HepG2 (cell line): ENCODE results near the gene TBC1D12. TPM values are rescaled to one million over a fixed set of nuclear protein-coding genes. Genes with fewer than 3 reads are reported as not detected.

Experiments
- ATAC-seq: fragments of 200-7000 bp; cut with Tn5 transposase; 3 replicates; pipeline ENCODE4 v1.9.1; 2020; ENCODE audit warnings: mild to moderate bottlenecking, moderate library complexity
- BruUV-seq: library from RNA; stranded (reverse); fragments of 400-500 nt; replicated peaks from 2 replicates; lab custom pipeline; 2021; lab: Mats Ljungman, UMichigan
- CTCF ChIA-PET: fragments of 300-600 bp; formaldehyde crosslinking; extraction: SDS; loops from one replicate; lab custom pipeline; 2021; ENCODE audit warnings: low total read pairs, inconsistent platforms, low intra/inter-chr PET ratio; lab: Yijun Ruan, JAX
- POLR2A ChIA-PET: fragments of 350-600 bp; sonication (Branson Sonifier 250); formaldehyde crosslinking; loops from one replicate; lab custom pipeline; 2020; ENCODE audit warnings: antibody characterized with exemption, inconsistent platforms; lab: Yijun Ruan, JAX
- DNase-seq: peaks from one replicate; pipeline ENCODE4 v3.0.0-alpha.2; 2015; ENCODE audit warnings: low spot score
- FAIRE-seq: peaks from 3 replicates; lab custom pipeline; 2011; peaks lifted over from hg19 to GRCh38; lab: Jason Lieb, UNC
- H2AFZ ChIP-seq: one replicate; pipeline ENCODE4 v1.6.1; 2011; ENCODE audit warnings: low read length, inconsistent platforms
- H3K27ac ChIP-seq: fragments of 300-600 bp; 3 replicates; pipeline ENCODE4 v1.8.0; 2011; ENCODE audit warnings: mixed run types, mild to moderate bottlenecking, mixed read lengths, low read length, inconsistent platforms; ENCODE audit not compliant: insufficient read depth; ENCODE audit errors: extremely low read length
- H3K27me3 ChIP-seq, 2 experiments: fragments of 200-600 bp in 1 of 2; 2 replicates in 1 of 2; 3 replicates in 1 of 2; pipeline versions ENCODE4 v1.6.0 to v1.8.0; 2011; ENCODE audit warnings: low read length in 2 of 2, mild to moderate bottlenecking in 2 of 2, moderate library complexity in 2 of 2, inconsistent platforms in 1 of 2; ENCODE audit not compliant: insufficient read depth in 2 of 2, control insufficient read depth in 1 of 2
- H3K36me3 ChIP-seq, 2 experiments: fragments of 200-600 bp in 1 of 2; replicated peaks in 1 of 2; 2 replicates in 1 of 2; 3 replicates in 1 of 2; pipeline versions ENCODE4 v1.5.1 to v1.8.0; 2011; ENCODE audit warnings: low read length in 2 of 2, inconsistent platforms in 1 of 2; ENCODE audit not compliant: insufficient read depth in 2 of 2, control insufficient read depth in 1 of 2
- H3K4me1 ChIP-seq: 2 replicates; pipeline ENCODE4 v1.5.1; 2012; ENCODE audit warnings: low read length, inconsistent platforms; ENCODE audit not compliant: insufficient read depth
- H3K4me2 ChIP-seq: 2 replicates; pipeline ENCODE4 v1.6.0; 2011; ENCODE audit warnings: low read depth, low read length, inconsistent platforms
- H3K4me3 ChIP-seq, 3 experiments: fragments of 200-600 bp in 1 of 3; sonication (generic), shearing (Covaris generic) in 1 of 3; replicated peaks in 1 of 3; 2 replicates each; pipeline ENCODE4 v1.5.1; 2011 to 2016; ENCODE audit warnings: low read length in 3 of 3, inconsistent platforms in 2 of 3, low read depth in 2 of 3, mild to moderate bottlenecking in 2 of 3, control low read depth in 1 of 3, mixed read lengths in 1 of 3; ENCODE audit not compliant: insufficient read depth in 1 of 3
- H3K79me2 ChIP-seq: one replicate; pipeline ENCODE4 v1.6.1; 2011; ENCODE audit warnings: low read length, inconsistent platforms; ENCODE audit not compliant: insufficient read depth
- H3K9ac ChIP-seq: 2 replicates; pipeline ENCODE4 v1.6.0; 2011; ENCODE audit warnings: mild to moderate bottlenecking, low read depth, low read length, inconsistent platforms; ENCODE audit not compliant: insufficient read depth
- H3K9me3 ChIP-seq: 2 replicates; pipeline ENCODE4 v1.5.1; 2012; ENCODE audit warnings: mild to moderate bottlenecking, low read length
- H4K20me1 ChIP-seq: 2 replicates; pipeline ENCODE4 v1.6.0; 2011; ENCODE audit warnings: inconsistent platforms, mild to moderate bottlenecking, low read length, moderate library complexity; ENCODE audit not compliant: insufficient read depth
- FOSL2 ChIP-seq: sonication (generic); formaldehyde crosslinking; IDR thresholded peaks from 2 replicates; pipeline ENCODE4 v1.4.0; 2020; ENCODE audit warnings: missing genetic modification reagents
- MAFK ChIP-seq, 2 experiments: IDR thresholded peaks in 1 of 2; conservative IDR thresholded peaks in 1 of 2; 2 replicates each; pipeline ENCODE4 v1.6.1; 2011; ENCODE audit warnings: improper control_type of control experiment in 2 of 2, low read length in 2 of 2
- PAF1 ChIP-seq: IDR thresholded peaks from 2 replicates; pipeline ENCODE4 v1.6.1; 2016; ENCODE audit warnings: missing genetic modification reagents, missing compliant biosample characterization
- SMARCC2 ChIP-seq: fragments of 450-650 bp; IDR thresholded peaks from 2 replicates; pipeline ENCODE4 v1.6.1; 2017; ENCODE audit warnings: antibody characterized with exemption, mild to moderate bottlenecking
- YY1 ChIP-seq: IDR thresholded peaks from 2 replicates; pipeline ENCODE4 v1.6.1; 2011; ENCODE audit warnings: low read length, low read depth, moderate library complexity, mild to moderate bottlenecking; ENCODE audit not compliant: insufficient read depth, insufficient replicate concordance
- ZBTB2 ChIP-seq: sonication (generic); formaldehyde crosslinking; IDR thresholded peaks from 2 replicates; pipeline ENCODE4 v1.8.0; 2022; ENCODE audit warnings: low read depth, missing genetic modification reagents
- ZNF17 ChIP-seq: sonication (generic); formaldehyde crosslinking; IDR thresholded peaks from 2 replicates; pipeline ENCODE4 v1.5.0; 2020; ENCODE audit warnings: mild to moderate bottlenecking, missing genetic modification reagents
- ZNF232 ChIP-seq: sonication (generic); formaldehyde crosslinking; IDR thresholded peaks from 2 replicates; pipeline ENCODE4 v1.4.0; 2020; ENCODE audit warnings: missing genetic modification reagents, borderline replicate concordance
- ZNF260 ChIP-seq: sonication (generic); formaldehyde crosslinking; IDR thresholded peaks from 2 replicates; pipeline ENCODE4 v1.4.0; 2020; ENCODE audit warnings: missing genetic modification reagents, low read depth, mild to moderate bottlenecking, borderline replicate concordance
- ZNF296 ChIP-seq: sonication (generic); formaldehyde crosslinking; conservative IDR thresholded peaks from 2 replicates; pipeline ENCODE4 v1.5.0; 2020; ENCODE audit warnings: mild to moderate bottlenecking, missing genetic modification reagents
- ZNF350 ChIP-seq: sonication (generic); formaldehyde crosslinking; IDR thresholded peaks from 2 replicates; pipeline ENCODE4 v1.4.0; 2020; ENCODE audit warnings: mild to moderate bottlenecking, low read depth, missing genetic modification reagents, borderline replicate concordance
- ZNF441 ChIP-seq: sonication (generic); formaldehyde crosslinking; IDR thresholded peaks from 2 replicates; pipeline ENCODE4 v1.7.0; 2021; ENCODE audit warnings: missing genetic modification reagents, borderline replicate concordance
- ZNF619 ChIP-seq: sonication (generic); formaldehyde crosslinking; IDR thresholded peaks from 2 replicates; pipeline ENCODE4 v1.4.0; 2020; ENCODE audit warnings: mild to moderate bottlenecking, missing genetic modification reagents
- ZNF703 ChIP-seq: sonication (generic); formaldehyde crosslinking; IDR thresholded peaks from 2 replicates; pipeline ENCODE4 v1.5.1; 2020; ENCODE audit warnings: missing genetic modification reagents, mild to moderate bottlenecking, moderate library complexity, borderline replicate concordance
- ZSCAN20 ChIP-seq: sonication (generic); formaldehyde crosslinking; IDR thresholded peaks from 2 replicates; pipeline ENCODE4 v1.4.0; 2020; ENCODE audit warnings: missing genetic modification reagents, mild to moderate bottlenecking, borderline replicate concordance
- WGBS: methylation state at CpG from one replicate; pipeline ENCODE4 v1.1.6; 2017; ENCODE audit warnings: low lambda C conversion rate; 5-methylcytosine and 5-hydroxymethylcytosine counted together
- in situ Hi-C: cut with HindIII; loops from 2 replicates; pipeline ENCODE4 v1.10.0; 2017; ENCODE audit warnings: low pct_unique_long_range_greater_than_20kb; ENCODE audit not compliant: extremely low pct_ligation_motif_present
- intact Hi-C: fragments of 100-400 bp; cut with micrococcal nuclease; formaldehyde crosslinking; loops from one replicate; pipeline ENCODE4 v1.10.0; 2022; ENCODE audit not compliant: unreplicated experiment
- polyA plus RNA-seq, 8 experiments: library from polyadenylated mRNA; depleted of rRNA in 3 of 8; stranded (reverse) in 7 of 8; unstranded in 1 of 8; fragments of >200 nt; fragmentation: Illumina TruSeq in 4 of 8; extraction: Trizol in 4 of 8; gene quantifications; 2 replicates each; pipeline versions ENCODE4 v1.2.1 to v1.2.3, GENCODE V29; 2011 to 2016; ENCODE audit warnings: low read depth in 4 of 8, missing spikeins in 1 of 8, mixed read lengths in 1 of 8; ENCODE audit not compliant: insufficient read depth in 1 of 8
- total RNA-seq, 5 experiments: library from RNA; depleted of rRNA; stranded (reverse); fragments of >200 nt; fragmentation: Illumina TruSeq; extraction: Trizol; gene quantifications; 2 replicates each; pipeline ENCODE4 v1.2.3, GENCODE V29; 2016; ENCODE audit warnings: low read depth in 1 of 5
- TF ChIP-seq, protein P1 (sequence below): sonication (generic); formaldehyde crosslinking; IDR thresholded peaks from 2 replicates; pipeline ENCODE4 v1.4.0; 2020; ENCODE audit warnings: mild to moderate bottlenecking, low read depth, missing genetic modification reagents
- TF ChIP-seq, protein P2 (sequence below): sonication (generic); formaldehyde crosslinking; IDR thresholded peaks from 2 replicates; pipeline ENCODE4 v1.4.0; 2020; ENCODE audit warnings: missing genetic modification reagents

The TBC1D12 gene
- total and polyA plus RNA-seq, 2 of the 13 experiments (the other 11 are each of a cell fraction or from before 2014, with no cell fraction given), result 5.7 to 6.2 TPM

DNA sequence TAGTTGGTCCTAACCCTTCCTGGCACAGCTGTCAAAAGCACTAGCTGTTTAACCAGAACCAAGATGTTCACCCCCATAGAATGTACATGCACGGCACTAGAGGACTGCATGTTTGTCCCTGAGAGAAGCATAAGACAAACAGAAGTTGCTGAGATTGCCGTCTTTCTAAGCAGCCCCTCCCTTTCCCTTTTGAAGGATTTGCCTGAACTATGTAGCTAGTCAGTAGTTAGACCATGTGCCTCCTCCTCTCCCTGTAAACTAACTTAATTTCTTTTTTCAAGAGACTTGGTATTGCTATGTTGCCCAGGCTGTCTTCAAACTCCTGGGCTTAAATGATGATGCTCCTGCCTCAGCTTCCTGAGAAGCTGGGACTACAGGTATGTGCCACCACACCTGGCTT is 40.7 kb downstream of the TBC1D12 start:
- DNase-seq (no peak), ATAC-seq (no peak), FAIRE-seq (no peak)
- in situ Hi-C loops (loop anchor here (10.0 to 25.0 kb wide), 2 partner anchors 168 to 531 kb away; no protein-coding TSS in a partner anchor), intact Hi-C loops (loop anchor here (5.0 kb wide), 1 partner anchor 41 kb away; the partner anchor contains the start of gene TBC1D12)
- no peaks in the 10 kb centered on the region for H3K4me1 ChIP-seq
- BruUV-seq, result no TSS peak
- no peaks in the 10 kb centered on the region for H3K79me2 ChIP-seq
- H4K20me1 ChIP-seq, result no peaks in the 10 kb centered on the region
- no peaks in the 10 kb centered on the region; a peak in 1 of 5 replicates for H3K36me3 ChIP-seq
- H3K9me3 ChIP-seq, result no peaks in the 10 kb centered on the region
- no peak overlapping the region for H3K4me3 ChIP-seq
- ChIA-PET CTCF (interaction anchor here (1.8 kb wide), 1 partner anchor 163 kb away, joined by 17 read pairs; no protein-coding TSS in a partner anchor), POLR2A (no interaction called here)
- H2AFZ ChIP-seq, result no peak overlapping the region
- H3K9ac ChIP-seq, result no peak overlapping the region
- H3K4me2 ChIP-seq, result no peak overlapping the region
- no peaks in the 10 kb centered on the region for H3K27me3 ChIP-seq
- H3K27ac ChIP-seq, result no peak overlapping the region
- 74% methylated on average over 2 of the region's 2 CpGs for WGBS
- no peak for TF ChIP-seq MAFK (conservative IDR thresholded peaks at IDR 0.05 in 1 of 2, IDR thresholded peaks at IDR 0.05 in 1 of 2; ENCODE audit: low read length in 2 of 2)
- TF ChIP-seq ZNF17 (CRISPR knock-in tag), result no peak
- no peak for TF ChIP-seq ZNF260 (CRISPR knock-in tag)
- TF ChIP-seq ZSCAN20, result no peak
- no peak for TF ChIP-seq PAF1 (CRISPR knock-in tag)
- no peak for TF ChIP-seq YY1
- TF ChIP-seq, protein P1, sequence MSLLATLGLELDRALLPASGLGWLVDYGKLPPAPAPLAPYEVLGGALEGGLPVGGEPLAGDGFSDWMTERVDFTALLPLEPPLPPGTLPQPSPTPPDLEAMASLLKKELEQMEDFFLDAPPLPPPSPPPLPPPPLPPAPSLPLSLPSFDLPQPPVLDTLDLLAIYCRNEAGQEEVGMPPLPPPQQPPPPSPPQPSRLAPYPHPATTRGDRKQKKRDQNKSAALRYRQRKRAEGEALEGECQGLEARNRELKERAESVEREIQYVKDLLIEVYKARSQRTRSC (CRISPR knock-in tag), result no peak
- no peak for TF ChIP-seq ZNF619 (CRISPR knock-in tag)
- TF ChIP-seq SMARCC2, result no peak
- TF ChIP-seq FOSL2 (CRISPR knock-in tag), result no peak
- TF ChIP-seq, protein P2, sequence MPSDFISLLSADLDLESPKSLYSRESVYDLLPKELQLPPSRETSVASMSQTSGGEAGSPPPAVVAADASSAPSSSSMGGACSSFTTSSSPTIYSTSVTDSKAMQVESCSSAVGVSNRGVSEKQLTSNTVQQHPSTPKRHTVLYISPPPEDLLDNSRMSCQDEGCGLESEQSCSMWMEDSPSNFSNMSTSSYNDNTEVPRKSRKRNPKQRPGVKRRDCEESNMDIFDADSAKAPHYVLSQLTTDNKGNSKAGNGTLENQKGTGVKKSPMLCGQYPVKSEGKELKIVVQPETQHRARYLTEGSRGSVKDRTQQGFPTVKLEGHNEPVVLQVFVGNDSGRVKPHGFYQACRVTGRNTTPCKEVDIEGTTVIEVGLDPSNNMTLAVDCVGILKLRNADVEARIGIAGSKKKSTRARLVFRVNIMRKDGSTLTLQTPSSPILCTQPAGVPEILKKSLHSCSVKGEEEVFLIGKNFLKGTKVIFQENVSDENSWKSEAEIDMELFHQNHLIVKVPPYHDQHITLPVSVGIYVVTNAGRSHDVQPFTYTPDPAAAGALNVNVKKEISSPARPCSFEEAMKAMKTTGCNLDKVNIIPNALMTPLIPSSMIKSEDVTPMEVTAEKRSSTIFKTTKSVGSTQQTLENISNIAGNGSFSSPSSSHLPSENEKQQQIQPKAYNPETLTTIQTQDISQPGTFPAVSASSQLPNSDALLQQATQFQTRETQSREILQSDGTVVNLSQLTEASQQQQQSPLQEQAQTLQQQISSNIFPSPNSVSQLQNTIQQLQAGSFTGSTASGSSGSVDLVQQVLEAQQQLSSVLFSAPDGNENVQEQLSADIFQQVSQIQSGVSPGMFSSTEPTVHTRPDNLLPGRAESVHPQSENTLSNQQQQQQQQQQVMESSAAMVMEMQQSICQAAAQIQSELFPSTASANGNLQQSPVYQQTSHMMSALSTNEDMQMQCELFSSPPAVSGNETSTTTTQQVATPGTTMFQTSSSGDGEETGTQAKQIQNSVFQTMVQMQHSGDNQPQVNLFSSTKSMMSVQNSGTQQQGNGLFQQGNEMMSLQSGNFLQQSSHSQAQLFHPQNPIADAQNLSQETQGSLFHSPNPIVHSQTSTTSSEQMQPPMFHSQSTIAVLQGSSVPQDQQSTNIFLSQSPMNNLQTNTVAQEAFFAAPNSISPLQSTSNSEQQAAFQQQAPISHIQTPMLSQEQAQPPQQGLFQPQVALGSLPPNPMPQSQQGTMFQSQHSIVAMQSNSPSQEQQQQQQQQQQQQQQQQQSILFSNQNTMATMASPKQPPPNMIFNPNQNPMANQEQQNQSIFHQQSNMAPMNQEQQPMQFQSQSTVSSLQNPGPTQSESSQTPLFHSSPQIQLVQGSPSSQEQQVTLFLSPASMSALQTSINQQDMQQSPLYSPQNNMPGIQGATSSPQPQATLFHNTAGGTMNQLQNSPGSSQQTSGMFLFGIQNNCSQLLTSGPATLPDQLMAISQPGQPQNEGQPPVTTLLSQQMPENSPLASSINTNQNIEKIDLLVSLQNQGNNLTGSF, result no peak
- TF ChIP-seq ZNF296 (CRISPR knock-in tag), result no peak
- TF ChIP-seq ZBTB2 (CRISPR knock-in tag), result no peak
- no peak for TF ChIP-seq ZNF350 (CRISPR knock-in tag)
- no peak for TF ChIP-seq ZNF441 (CRISPR knock-in tag)
- TF ChIP-seq ZNF232 (CRISPR knock-in tag), result no peak
- TF ChIP-seq ZNF703 (CRISPR knock-in tag), result no peak
